SKM-1 treated with dmso at 0.1 percent for 144 hours (cell line): ENCODE data around the gene DNAL1.
"Not testable (repeated sequence)": the region's sequence is repeated elsewhere in the genome, so short reads cannot be mapped to it uniquely, and the experiment has no call there.

Source experiments
- DNase-seq: peaks from one replicate; lab custom pipeline; 2025; ENCODE audit not compliant: unreplicated experiment; lab: John Stamatoyannopoulos, UW

DNAL1 gene

DNA sequence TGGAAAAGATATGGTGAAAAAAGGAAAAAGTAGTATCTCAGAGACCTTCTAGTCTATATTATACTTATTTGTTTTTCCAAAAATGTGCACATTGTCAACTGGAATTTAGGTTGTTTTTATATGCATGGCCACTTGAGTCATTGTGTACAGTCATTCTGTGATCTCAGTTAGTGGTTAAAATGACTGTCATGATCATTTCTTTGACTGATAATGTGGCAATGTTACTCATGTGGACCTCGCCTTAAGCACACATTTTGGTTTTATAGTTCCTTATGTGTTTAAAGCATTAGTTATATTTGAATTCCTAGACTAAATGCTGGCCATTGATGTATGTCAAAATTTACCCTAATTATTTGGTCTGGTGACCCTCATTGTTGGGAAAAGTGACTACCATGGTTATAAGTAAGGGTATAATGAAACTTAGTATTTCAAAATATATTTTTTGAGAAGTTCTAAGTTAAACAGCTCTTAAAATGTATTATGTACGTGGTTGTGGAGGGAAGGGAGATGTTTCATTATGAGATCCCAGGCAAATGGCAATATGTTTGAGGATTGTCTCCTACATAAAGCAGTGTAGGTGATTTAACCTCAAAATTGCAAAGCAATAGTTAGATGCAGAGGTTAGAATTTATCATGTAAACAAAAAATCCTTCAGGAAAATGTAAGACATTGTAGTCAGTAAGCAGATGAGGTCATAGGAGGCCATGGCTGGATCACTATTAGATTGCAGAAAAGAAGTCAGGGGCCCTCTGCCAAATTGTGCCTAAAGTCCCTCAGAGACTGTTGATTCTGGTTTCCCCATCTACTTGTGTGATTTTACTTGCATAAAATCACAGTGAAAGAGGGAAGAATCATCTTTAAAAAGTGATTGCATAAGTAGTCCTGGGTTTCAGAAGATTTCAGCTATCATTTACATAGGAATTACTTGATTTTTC is 51.9 kb downstream of the DNAL1 start:
- no peak for DNase-seq

DNA sequence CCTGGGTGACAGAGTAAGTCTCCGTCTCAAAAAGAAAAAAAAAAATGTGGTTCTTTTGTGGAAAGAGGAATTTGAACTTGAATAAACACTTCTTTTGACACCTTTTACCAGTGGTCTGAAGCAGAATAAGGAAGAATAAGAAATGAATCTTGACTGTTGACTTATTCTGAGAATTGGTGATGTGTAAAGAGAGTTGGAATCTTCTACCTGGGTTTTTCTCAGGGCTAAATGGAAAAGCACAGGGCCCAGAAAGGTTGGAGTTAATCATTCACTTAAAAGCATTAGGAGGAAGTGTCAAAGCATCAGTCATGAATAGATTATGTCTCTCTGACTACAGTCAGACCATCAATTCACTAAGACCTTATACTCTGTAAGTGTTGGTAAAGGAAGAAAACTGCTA is 55.5 kb downstream of the DNAL1 start:
- DNase-seq, result no peak

DNA sequence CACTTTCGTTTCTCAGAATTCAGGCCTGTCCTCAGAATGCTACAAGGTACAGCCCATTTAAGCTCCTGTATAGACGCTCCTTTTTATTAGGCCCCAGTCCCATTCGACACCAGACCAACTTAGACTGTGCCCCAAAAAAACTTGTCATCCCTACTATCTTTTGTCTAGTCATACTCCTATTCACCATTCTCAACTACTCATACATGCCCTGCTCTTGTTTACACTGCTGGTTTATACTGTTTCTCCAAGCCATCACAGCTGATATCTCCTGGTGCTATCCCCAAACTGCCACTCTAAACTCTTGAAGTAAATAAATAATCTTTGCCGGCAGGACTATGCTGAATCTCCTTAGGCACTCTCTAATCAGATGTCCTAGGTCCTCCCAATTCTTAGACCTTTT is 63.3 kb downstream of the DNAL1 start:
- DNase-seq, result not testable (repeated sequence)

DNA sequence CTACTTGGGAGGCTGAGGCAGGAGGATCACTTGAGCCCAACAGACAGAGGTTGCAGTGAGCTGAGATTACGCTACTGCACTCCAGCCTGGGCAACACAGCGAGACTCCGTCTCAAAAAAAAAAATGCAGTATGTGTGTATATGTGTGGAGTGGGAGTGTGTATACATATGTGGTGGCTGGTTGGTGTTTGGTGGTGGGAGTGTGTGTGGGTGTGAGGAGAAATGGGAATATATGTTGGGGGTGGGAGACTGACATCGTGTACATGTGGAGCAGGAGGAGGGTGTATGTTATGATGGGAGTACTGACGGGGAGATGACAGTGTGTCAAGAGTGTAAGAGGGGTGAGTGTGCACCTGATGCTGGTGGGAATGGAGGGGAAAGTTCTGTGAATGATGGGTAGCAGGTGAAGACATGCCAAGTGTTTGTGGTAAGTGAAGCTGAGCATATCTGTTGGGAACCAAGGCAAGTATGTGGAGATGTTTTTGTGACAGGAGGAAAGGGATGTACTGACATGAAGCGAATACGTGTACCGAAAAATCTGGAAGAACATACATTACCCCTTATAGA is 65.2 kb downstream of the DNAL1 start:
- no peak for DNase-seq

DNA sequence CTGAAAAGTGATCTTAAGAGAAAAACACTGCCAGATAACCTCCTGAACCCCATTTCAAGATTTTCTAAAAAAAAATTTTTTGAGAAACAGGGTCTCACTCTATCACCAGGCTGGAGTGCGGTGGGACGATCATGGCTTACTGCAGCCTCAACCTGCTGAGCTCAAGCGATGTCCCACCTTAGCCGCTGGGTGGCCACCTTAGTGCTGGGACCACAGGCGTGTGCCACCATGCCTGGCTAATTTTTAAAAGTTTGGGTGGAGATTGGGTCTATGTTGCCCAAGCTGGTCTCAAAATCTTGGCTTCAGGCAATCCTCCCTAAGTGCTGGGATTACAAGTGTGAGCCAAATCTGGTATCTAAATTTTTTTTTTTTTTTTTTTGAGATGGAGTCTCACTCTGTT is 66.0 kb downstream of the DNAL1 start:
- no peak for DNase-seq

DNA sequence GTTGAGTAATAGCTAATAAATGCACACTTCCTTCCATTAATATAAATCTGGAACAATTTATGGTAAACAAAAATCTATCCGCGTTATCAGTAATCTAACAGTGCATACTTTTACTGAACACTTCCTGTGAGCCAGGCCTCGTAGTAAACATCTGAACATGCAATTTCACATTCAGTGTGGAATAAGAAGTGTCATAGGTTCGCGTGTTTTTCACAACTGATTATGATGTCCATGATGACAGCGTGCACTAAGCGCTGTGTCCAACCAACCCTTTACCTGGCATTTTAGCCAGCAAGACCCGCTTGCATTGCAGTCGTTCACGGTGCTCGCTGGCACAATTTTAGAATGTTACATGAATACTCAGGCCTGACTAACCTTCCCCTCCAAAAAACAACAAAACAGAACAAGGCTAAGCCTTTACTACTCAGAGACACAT is 67.3 kb downstream of the DNAL1 start:
- DNase-seq, result no peak

DNA sequence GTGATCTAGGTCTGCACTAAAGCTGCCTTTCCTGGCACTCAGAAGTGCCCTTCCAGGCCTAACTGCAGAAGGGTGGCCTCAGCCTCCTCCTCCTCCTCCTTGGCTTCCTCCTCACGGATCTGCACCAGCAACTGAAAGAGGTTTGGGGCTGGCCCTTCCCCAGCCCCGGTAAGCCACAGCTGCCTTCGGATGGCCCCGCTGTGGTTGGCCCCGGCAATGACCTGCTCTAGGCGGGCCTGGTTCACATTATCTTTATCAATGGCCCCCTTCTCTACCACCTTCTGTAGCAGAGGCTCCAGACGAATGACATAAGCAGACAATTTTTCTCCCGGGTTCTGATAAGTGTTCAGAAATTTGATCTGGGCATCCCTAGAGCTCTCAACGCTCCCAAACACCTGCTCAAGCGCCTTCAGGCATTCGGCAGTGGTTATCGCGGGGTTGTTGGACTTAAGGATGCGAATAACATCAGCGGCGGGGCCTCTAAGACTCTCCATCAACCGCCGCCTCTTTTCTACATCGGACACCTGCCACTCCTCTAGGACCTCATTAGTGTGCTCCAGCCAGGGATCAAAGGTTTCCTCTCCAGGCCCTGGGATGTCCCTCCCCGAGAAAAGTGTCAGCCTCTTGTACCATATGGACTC is 67.9 kb downstream of the DNAL1 start:
- DNase-seq, result peak; percentile 3

DNA sequence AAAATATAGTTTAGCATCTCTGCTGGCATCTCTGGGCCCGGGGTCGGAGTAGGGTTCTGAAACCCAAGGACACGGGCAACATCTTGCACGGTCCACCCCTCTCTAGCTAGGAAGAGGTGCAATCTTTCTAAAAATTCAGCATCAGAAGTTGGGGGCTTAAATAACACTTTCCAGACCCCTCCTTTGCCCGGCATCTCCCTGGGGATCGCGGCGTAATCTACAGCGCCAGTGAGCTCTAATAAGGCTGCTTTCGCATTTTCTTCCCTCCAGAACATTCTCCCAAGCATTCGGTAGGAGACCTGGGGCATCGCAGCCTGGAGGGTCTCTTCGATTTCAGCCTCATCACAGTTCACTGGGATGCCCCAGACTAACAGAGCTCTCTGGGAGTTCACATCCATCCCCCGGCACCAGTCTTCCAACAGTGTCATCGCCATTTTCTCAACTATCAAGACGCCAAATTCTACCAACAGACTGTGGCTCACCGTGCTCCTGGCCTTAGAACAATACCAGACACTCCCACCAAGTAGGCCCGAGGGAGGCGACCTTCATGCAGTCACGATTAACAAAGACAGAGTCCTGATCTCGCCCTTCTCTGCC is 68.5 kb downstream of the DNAL1 start:
- DNase-seq, result peak; percentile 3

DNA sequence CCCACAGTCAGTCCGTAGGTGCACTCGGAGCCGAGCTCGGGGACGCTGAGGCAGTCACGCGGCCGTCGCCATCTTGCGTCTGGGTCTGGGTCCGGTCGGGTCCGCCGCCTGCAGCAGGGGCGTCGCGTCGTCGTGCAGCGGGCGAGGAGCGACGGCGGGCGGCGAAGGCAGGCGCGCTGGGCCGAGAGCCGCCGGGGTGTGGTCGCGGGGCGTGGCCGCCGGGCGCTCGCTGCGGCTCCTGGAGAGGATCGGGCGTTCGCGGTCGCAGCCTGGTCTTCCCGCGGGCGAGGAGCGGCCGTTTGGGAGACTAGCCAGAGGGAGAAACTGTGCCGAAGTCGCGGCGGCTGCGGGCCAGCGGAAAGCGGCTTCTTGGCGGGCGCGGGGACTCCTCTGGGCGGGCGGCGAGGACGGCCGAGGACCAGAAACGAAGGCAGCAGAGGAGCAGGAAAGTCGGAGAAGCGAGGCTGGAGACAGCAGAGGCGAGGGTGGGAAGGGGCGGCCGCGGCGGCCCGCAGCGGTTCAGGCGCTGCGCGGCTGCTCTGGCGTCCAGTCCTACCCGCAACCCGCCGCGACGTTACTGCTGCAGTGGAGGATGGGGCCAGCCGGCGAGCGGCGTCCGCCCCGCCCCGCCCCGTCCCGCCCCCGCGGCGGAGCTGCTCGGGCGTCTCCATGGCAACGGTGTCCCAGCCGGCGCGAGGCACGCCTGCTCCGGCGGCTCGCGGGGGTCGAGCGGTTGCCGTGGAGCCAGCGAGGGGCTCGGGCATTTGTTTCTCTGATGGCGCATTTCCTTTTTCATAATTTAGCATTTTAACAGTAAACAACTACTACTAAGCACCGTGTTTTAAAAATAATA is 69.2 kb downstream of the DNAL1 start, which contains the start of gene PNMA1:
TSS of gene PNMA1 (minus strand) at position 582 of the 853 bp plus-strand sequence. CDS start 745 bp downstream, outside the sequence.
- DNase-seq, result peak; percentile 47

DNA sequence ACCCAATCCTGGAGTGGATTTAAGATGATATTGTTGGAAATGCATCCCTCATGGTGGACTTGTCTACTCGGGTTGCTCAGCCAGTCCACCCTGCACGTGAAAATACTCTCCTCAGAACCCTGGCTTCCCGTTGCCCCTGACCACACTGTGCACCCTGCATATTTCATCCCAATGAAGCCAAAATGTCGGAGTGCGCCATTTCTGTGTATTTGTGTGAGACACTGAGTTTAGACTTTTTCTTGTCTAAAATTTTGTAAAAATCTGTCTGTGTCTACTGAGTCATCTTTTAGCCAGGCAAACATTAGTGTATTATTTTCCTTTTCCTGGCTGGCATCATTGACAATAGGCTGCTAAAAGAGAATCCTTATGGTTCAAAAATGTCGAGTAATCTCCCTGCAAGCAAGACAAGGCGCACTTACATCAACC is 69.9 kb downstream of the DNAL1 start:
- DNase-seq, result no peak

DNA sequence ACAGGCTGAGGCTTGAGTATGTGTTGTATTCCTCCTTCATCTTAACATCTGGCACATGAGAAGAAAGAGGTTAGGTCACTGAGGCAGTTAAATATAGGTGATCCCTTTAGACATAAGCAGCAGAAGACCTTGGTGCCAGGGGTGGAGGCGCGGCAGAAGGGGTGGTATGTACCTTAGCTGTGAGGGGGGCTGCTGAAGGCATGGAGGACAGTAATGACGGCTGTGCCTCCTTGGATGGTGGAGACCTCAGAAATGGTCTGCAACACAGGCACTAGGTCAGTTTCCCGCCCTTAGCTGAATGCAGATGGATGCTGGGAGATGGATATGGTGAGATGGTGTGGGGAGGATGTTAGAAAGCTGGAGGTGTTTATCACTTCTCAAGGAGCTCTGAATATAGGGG is 70.9 kb downstream of the DNAL1 start:
- no peak for DNase-seq

DNA sequence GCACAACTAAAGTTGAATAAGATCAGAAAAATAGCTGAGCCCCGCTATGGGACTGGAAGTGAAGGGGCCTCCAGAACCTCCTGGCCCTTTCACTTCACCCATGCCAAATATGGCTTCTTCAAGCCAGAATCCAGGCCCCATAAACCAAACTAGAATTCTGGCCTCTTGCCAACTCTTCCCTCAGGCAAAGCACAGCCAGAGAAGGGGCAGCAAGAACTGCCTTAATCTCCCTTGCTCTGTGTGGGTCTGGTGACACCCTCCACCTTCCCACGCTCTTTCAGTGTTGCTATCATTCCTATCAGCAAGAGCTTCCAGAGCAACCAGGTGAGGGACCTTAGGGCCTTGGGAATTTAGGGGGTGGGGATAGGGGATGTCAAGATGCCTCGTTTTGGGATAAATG is 72.5 kb downstream of the DNAL1 start:
- DNase-seq, result no peak

DNA sequence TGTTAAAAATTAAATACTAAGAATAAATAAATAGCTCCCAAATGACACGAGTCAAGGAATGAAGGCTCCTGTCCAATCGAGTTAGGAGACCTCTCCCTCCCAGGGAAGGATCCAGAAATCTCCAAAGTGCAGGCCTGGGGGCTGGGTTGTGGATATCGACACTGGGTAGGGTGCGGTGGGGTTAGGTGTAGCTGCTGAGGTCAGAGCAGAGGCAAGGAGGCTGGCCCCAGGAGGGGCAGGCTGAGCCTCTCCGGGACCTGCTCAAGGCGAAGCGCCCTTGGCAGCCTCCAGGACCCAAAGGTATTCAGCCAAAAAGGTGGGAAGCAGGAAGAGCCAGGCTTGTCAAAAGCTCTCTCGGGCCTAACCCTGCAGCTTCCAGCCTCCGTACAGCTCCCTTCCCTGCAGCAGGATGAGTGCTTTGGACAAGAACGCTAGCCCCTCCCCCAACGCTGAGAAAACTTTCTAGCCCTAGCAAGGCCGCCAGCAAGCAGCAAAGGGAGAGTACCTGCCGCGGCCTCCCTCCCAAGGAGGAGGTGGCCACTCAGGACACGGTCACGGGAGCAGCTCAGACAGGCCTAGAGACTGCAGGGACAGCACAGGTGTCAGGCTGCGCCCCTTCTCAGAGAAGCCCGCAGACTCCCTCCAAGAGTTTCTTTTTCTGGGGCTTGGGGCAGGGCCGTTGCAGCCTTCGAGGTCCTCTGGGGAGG is 73.1 kb downstream of the DNAL1 start:
- DNase-seq, result no peak

DNA sequence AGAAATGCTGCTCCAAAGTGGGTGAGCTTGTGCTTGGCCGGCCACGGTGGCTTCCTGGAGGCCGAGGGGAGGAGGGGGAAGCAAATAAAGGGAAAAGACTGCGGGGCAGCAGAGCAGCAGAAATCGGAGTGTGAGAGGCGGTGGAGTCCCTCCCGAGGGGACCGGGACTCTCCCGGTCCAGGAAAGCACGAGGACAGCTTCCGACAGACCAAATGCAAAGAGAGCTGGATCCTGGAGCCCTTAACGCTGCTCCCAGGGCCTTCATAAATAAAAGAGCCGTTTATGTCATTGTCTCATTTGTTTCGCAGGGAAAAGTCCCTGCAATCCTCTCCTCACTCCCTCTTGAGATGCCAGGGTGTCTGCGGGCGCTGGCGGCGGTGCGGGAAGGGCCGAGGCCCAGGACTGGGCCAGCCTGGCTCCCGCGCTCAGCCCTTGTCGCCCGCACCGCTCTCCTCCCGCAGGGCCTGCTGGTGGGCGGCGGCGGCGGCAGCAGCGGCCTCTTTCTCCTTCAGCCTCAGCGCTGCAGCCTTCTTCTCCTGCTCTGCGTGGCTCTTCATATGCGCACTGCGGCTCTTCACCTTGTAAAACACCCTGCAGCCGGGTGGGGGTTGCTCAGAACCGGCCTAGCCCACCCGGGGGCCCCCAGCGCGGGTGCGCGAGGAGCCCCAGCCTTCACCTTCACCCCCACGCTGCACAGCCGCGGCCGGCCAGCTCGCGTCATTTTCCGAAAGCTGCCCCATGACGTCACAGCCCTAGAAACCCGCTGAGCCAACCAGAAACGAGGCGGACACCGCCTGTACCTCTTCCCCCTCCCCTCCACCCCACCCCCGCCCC is 73.8 kb downstream of the DNAL1 start:
- no peak for DNase-seq

DNA sequence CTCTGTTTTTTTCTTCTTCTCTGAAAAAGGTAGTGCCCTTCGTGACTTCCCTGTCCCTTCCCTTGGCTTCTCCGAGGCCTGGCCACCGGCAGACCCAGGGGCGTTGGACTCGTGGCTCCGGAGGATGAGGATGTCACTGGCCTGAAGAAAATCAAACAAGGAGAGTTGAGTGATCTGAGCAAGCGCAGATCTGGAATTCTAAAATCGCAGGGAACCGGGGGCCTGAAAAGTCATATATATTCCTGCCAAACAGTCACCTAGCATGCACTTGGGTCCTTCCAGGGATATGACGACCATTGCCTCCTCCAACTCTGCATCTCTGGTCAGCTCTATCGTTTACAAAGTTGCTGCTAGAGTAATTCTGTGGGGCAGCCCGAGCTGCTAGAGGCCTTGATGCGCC is 74.6 kb downstream of the DNAL1 start:
- DNase-seq, result no peak

DNA sequence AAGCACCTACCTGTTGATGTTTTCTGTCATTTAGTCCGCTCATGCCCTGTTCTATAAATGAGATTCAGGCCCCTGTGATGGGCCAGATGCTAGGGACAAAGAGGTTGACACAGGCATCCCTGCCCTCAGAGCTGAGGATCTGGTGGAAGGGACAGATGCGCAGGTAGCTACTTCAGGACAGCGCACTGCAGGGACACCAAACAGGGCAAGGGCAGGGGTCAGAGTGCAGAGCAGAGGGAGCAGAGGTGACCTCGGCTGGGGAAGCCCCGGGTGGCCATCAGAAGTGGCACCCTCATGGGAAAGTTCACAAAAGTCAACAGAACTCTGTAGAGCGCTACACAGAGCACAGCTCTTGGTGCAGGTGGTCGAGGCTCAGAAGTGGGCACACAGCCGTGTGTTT is 75.0 kb downstream of the DNAL1 start:
- DNase-seq, result no peak

DNA sequence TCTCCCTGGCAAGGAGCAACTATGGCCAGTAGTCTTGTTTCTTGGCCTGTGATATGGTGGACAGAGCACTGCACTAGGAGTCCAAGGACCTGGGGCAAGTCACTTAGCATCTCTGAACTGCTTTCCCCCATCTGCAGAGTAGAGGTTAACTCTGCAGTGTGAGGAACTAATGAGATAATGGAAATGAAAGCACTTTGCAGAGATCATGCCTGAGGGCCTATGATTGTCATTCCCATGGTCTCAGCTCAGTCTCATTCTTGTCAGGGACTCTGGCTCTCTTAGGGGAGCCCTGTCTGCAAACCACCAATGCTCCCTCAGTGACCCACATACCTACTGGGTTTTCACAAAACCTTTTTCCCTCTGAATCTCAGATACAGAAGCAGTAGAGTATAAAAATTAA is 75.8 kb downstream of the DNAL1 start:
- DNase-seq, result no peak

DNA sequence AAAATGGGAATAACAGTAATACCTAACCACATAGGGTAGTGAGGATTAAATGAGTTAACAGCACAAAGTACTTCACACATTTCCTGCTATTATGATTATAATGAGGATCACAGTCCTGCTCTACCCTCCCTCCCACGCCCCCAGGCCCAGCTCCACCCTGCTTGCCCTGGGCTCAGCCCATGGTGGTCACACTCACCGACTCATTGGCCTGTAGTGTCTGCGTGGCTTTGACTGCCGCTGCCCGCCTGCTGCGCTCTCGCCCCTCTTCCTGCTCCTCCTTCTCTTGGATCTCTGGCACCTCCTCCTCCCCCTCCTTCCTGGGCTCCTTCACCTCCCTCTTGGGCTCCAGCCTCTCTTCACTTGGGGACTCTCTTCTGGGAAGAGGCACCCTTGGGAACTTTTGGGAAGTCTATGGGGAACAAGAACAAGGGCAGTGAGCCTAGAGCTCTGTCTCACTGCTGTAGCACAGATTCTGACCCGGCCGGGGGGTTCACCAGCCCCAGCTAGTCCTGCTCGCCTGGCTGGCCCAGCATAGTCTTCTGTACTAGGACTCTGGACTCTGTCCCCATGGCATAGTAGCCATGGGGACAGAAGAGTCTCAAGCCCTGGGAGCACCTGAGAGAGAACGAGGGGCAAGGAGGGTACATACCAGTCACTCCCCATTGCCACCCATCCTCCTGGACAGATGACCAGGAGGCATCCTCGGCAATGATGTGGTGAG is 76.5 kb downstream of the DNAL1 start:
- DNase-seq, result no peak
